ENCODE results near the gene PIP5K1B. TPM values are rescaled to one million over a fixed set of nuclear protein-coding genes. Genes with fewer than 3 reads are reported as not detected.
"Not testable (repeated sequence)": the region's sequence is repeated elsewhere in the genome, so short reads cannot be mapped to it uniquely, and the experiment has no call there.

The PIP5K1B gene
- total and polyA plus RNA-seq, 2 experiments from 2014 or later, result 3.2 to 5.0 TPM

DNA sequence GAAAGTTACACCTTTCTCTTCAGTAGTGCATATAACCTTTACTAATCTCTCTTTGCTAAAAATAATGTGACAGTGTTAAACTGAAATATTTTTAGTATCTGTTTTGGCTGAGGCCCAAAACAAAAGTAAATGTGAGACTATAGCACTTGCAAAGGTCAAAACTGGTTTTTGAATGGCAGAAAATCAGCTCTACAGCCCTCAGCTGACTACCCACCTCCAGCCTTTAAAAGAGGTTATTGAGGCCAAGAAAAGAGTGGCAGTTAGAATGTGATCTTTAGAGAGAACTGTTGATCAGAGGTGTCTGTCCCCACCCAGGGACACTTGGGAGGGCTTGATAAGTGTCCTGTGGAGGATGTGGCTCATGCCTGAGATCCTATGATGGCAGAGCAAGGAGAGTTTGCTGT is 278.0 kb downstream of the PIP5K1B start:
- Histone ChIP-seq H3K4me3 (no peak overlapping the region), H3K36me3 (no peaks in the 10 kb centered on the region), H3K27me3 (no peaks in the 10 kb centered on the region), H3K27ac (peak overlapping the region; percentile 90), H3K9me3 (ENCODE audit: low read depth) (no peaks in the 10 kb centered on the region), H3K4me1 (ENCODE audit: low read depth) (peaks cover 56% of the 10 kb centered on the region)
- TF ChIP-seq, protein P1, sequence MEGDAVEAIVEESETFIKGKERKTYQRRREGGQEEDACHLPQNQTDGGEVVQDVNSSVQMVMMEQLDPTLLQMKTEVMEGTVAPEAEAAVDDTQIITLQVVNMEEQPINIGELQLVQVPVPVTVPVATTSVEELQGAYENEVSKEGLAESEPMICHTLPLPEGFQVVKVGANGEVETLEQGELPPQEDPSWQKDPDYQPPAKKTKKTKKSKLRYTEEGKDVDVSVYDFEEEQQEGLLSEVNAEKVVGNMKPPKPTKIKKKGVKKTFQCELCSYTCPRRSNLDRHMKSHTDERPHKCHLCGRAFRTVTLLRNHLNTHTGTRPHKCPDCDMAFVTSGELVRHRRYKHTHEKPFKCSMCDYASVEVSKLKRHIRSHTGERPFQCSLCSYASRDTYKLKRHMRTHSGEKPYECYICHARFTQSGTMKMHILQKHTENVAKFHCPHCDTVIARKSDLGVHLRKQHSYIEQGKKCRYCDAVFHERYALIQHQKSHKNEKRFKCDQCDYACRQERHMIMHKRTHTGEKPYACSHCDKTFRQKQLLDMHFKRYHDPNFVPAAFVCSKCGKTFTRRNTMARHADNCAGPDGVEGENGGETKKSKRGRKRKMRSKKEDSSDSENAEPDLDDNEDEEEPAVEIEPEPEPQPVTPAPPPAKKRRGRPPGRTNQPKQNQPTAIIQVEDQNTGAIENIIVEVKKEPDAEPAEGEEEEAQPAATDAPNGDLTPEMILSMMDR (IDR thresholded peaks at IDR 0.05; ENCODE audit: low read depth, low read length), result no peak
- DNase-seq (ENCODE audit: low read depth in 1 of 2, low spot score in 1 of 2), result peak in 1 of 2 donors; percentile 22

DNA sequence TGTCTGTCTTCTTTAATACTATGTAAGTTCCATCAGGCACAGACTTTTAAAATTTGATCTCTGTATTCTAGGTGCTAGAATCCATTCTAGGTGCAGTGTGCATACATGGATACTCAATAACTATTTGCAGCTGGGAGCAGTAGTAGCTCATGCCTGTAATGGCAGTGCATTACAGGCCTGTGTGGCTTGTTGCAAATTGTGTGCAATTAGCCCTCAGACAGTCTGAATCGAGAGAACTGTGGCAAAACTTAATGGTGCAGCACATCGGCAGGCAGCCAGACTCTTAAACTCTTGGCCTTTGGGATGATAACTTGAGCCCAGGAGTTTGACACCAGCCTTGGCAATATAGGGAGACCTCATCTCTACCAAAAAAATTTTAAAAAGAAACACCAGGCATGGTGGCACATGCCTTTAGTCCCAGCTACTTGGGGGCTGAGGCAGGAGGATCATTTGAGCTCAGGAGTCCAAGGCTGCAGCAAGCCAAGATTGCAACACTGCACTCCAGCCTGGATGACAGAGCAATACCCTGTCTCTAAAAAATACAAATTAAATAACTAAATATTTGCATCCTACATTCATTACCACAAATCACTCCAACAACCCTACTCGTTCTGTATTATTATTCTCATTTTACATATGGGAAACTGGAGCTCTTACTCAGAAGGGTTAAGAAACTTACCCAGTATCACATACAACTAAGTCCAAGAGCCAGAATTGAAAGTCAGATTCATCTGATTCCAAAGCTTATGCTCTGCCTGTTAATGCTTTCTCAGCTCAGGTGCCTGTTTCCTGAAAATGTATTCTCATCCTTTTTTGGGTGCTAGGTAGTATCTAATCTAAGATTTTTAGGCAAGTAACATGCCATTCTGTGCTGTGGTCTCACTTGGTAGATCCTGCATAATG is 278.7 kb downstream of the PIP5K1B start:
- no peak for DNase-seq (ENCODE audit: low read depth in 1 of 2, low spot score in 1 of 2)
- H3K27ac ChIP-seq, result peak overlapping the region; percentile 90
- H3K4me3 ChIP-seq, result no peak overlapping the region
- H3K27me3 ChIP-seq, result no peaks in the 10 kb centered on the region
- peaks cover 55% of the 10 kb centered on the region for H3K4me1 ChIP-seq (ENCODE audit: low read depth)
- TF ChIP-seq, protein P1 (IDR thresholded peaks at IDR 0.05; ENCODE audit: low read depth, low read length), result no peak
- no peaks in the 10 kb centered on the region for H3K9me3 ChIP-seq (ENCODE audit: low read depth)
- no peaks in the 10 kb centered on the region for H3K36me3 ChIP-seq

DNA sequence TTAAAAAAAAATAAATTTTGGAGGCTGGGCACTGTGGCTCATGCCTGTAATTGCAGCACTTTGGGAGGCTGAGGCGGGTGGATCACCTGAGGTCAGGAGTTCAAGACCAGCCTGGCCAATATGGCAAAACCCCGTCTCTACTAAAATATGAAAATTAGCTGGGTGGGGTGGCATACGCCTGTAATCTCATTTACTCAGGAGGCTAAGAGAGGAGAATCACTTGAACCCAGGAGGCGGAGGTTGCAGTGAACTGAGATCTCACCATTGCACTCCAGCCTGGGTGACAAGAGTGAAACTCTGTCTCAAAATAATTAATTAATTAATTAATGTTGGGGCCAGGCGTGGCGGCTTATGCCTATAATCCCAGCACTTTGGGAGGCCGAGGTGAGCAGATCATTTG is 281.9 kb downstream of the PIP5K1B start:
- peaks cover 24% of the 10 kb centered on the region for H3K4me1 ChIP-seq (ENCODE audit: low read depth)
- not testable (repeated sequence) for H3K27ac ChIP-seq; H3K36me3 ChIP-seq; DNase-seq (ENCODE audit: low read depth in 1 of 2, low spot score in 1 of 2); H3K4me3 ChIP-seq; H3K9me3 ChIP-seq (ENCODE audit: low read depth); H3K27me3 ChIP-seq

DNA sequence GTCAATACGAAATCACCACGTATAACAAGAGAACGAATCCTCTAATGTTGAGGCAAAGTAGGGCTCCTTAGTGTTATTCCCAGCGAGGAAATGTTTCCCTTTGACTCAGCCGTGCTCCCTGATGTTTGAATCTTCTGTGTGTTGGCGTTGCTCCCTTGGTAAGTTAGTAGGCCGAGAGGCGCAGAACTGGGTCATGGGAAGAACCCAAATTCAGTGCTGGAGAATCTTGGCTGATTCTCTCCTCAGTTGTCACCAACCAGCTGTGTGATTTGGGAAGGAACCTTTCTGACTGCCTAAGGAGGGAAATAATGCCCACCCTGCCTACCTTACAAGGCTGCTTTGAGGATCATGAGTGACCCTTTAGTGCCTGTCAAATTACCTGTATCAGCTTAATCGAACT is 286.4 kb downstream of the PIP5K1B start:
- DNase-seq (ENCODE audit: low read depth in 1 of 2, low spot score in 1 of 2), result no peak
- Histone ChIP-seq H3K27ac (no peak overlapping the region), H3K4me3 (no peak overlapping the region), H3K27me3 (no peaks in the 10 kb centered on the region), H3K36me3 (no peaks in the 10 kb centered on the region), H3K9me3 (ENCODE audit: low read depth) (no peaks in the 10 kb centered on the region), H3K4me1 (ENCODE audit: low read depth) (no peaks in the 10 kb centered on the region)
- TF ChIP-seq, protein P1 (IDR thresholded peaks at IDR 0.05; ENCODE audit: low read depth, low read length), result no peak

DNA sequence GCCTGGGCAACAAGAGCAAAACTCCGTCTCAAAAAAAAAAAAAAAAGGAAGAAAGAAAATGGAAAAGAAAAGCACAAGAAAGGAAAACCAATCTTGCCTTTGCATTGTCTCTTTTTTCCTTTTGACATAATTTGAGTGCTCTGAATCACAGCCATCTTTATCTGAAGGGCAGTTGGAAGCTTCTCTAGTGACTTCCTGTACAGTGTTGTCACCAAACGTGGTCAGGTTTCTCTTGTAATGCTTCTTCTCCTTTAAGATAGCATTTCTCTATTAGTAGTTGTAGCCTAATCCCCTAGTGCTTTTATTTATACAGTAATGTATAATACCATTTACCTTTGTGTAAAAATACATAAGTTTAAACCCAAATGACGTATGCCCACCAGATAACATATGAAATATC is 290.7 kb downstream of the PIP5K1B start:
- H3K27me3 ChIP-seq, result no peaks in the 10 kb centered on the region
- TF ChIP-seq, protein P1 (IDR thresholded peaks at IDR 0.05; ENCODE audit: low read depth, low read length), result no peak
- DNase-seq (ENCODE audit: low read depth in 1 of 2, low spot score in 1 of 2), result no peak
- H3K4me3 ChIP-seq, result no peak overlapping the region
- H3K9me3 ChIP-seq (ENCODE audit: low read depth), result no peaks in the 10 kb centered on the region
- peaks cover 16% of the 10 kb centered on the region for H3K4me1 ChIP-seq (ENCODE audit: low read depth)
- H3K36me3 ChIP-seq, result no peaks in the 10 kb centered on the region
- H3K27ac ChIP-seq, result no peak overlapping the region

DNA sequence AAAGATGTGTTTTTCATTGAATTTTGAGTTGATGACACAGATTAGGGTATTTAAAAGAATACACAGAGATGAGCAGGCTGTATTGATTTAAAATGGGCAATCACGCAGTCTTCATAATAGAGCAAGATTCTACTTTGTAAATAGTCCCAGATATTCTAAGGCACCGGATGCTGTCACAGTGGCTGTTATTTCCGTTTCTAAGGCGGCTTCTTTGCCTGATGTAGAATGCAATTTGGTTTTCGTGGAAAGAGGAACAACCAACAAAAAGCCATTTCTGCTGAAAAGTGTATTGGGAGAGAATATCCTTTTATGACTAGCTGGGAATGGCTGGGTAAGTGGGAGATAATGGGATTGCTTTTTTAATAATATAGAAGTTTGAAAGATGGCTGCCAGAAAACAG is 291.4 kb downstream of the PIP5K1B start:
- H3K27me3 ChIP-seq, result no peaks in the 10 kb centered on the region
- DNase-seq (ENCODE audit: low read depth in 1 of 2, low spot score in 1 of 2), result no peak
- H3K4me1 ChIP-seq (ENCODE audit: low read depth), result peaks cover 16% of the 10 kb centered on the region
- H3K36me3 ChIP-seq, result no peaks in the 10 kb centered on the region
- no peak overlapping the region for H3K27ac ChIP-seq
- no peaks in the 10 kb centered on the region for H3K9me3 ChIP-seq (ENCODE audit: low read depth)
- TF ChIP-seq, protein P1 (IDR thresholded peaks at IDR 0.05; ENCODE audit: low read depth, low read length), result no peak
- H3K4me3 ChIP-seq, result no peak overlapping the region

Data from cardiac muscle cell (in vitro differentiated cells and primary cell).